Measurements from ENCODE around the gene LPCAT1. TPM values are rescaled to one million over a fixed set of nuclear protein-coding genes. Genes with fewer than 3 reads are reported as not detected.
A peak's percentile ranks its signal among the peaks of the same experiment; 100 is the strongest.

Gene LPCAT1
- total and polyA plus RNA-seq, 2 of the 13 experiments (the other 11 are each of a cell fraction or from before 2014, with no cell fraction given): 29.8 to 90.6 TPM

- TF ChIP-seq ZBED4 (CRISPR knock-in tag; IDR thresholded peaks at IDR 0.05; ENCODE audit: borderline replicate concordance) (0 out of 2 replicates have a peak, but pooled peaks have one; percentile 16), KDM1A (CRISPR knock-in tag; IDR thresholded peaks at IDR 0.05) (peak; percentile 78; the same call in 1 of the 2 replicates), POLR2AphosphoS2 (IDR thresholded peaks at IDR 0.05; ENCODE audit: low read depth, low read length) (no peak), ZNF431 (CRISPR knock-in tag; IDR thresholded peaks at IDR 0.05; ENCODE audit: borderline replicate concordance, low read depth) (peak; percentile 76; the same call in 1 of the 2 replicates), MXI1 (IDR thresholded peaks at IDR 0.05; ENCODE audit: borderline replicate concordance, low read depth, low read length) (no peak; the same call in 2 of the 3 replicates), ZNF720 (CRISPR knock-in tag; IDR thresholded peaks at IDR 0.05) (no peak), NPAS2 (CRISPR knock-in tag; IDR thresholded peaks at IDR 0.05; ENCODE audit: borderline replicate concordance) (no peak), ZNF768 (CRISPR knock-in tag; IDR thresholded peaks at IDR 0.05) (peak; percentile 45; the same call in 1 of the 2 replicates), RBM39 (IDR thresholded peaks at IDR 0.05; ENCODE audit: low read depth, low read length, poor library complexity, severe bottlenecking) (no peak), ZC3H4 (CRISPR knock-in tag; IDR thresholded peaks at IDR 0.05; ENCODE audit: borderline replicate concordance) (no peak), ZNF597 (CRISPR knock-in tag; IDR thresholded peaks at IDR 0.05) (no peak), ZNF383 (CRISPR knock-in tag; IDR thresholded peaks at IDR 0.05; ENCODE audit: borderline replicate concordance) (no peak), TEAD2 (CRISPR knock-in tag; IDR thresholded peaks at IDR 0.05) (no peak), ZNF746 (CRISPR knock-in tag; IDR thresholded peaks at IDR 0.05) (peak; percentile 68; the same call in 1 of the 2 replicates), FOXA3 (CRISPR knock-in tag; IDR thresholded peaks at IDR 0.05) (peak; percentile 96), KDM4B (CRISPR knock-in tag; IDR thresholded peaks at IDR 0.05) (peak; percentile 84), ZNF230 (CRISPR knock-in tag; IDR thresholded peaks at IDR 0.05) (no peak), NFKB2 (CRISPR knock-in tag; IDR thresholded peaks at IDR 0.05; ENCODE audit: borderline replicate concordance) (0 out of 2 replicates have a peak, but pooled peaks have one; percentile 58), ZNF446 (CRISPR knock-in tag; IDR thresholded peaks at IDR 0.05) (no peak)
Observed at GRCh38 chr5:1555011-1555807, 31.4 kb upstream of the LPCAT1 start (continued).

Measured in HepG2 (cell line).